SK-N-SH treated with all-trans-retinoic acid at 6 μM for 48 hours (cell line): Measurements from ENCODE around the gene BUB1.
"Not testable (repeated sequence)": the region's sequence is repeated elsewhere in the genome, so short reads cannot be mapped to it uniquely, and the experiment has no call there.

Source experiments
- ATAC-seq: fragments of 200-7000 bp; cut with Tn5 transposase; 3 replicates; pipeline ENCODE4 v1.9.1; 2020; ENCODE audit warnings: mild to moderate bottlenecking, moderate library complexity
- ARNTL ChIP-seq: fragments of 450-650 bp; formaldehyde crosslinking; IDR thresholded peaks from 2 replicates; pipeline ENCODE4 v1.5.0; 2020; ENCODE audit warnings: low read depth, mild to moderate bottlenecking, moderate library complexity, borderline replicate concordance
- BACH2 ChIP-seq: fragments of 250-450 bp; sonication (Bioruptor Pico); IDR thresholded peaks from 2 replicates; pipeline ENCODE4 v1.9.0; 2021; ENCODE audit warnings: mild to moderate bottlenecking, borderline replicate concordance
- CSDC2 ChIP-seq: fragments of 250-450 bp; sonication (Bioruptor Pico); IDR thresholded peaks from 2 replicates; pipeline ENCODE4 v1.5.0; 2020; ENCODE audit warnings: mild to moderate bottlenecking, moderate library complexity
- ESRRG ChIP-seq: fragments of 250-450 bp; sonication (Bioruptor Pico); IDR thresholded peaks from 2 replicates; pipeline ENCODE4 v1.6.1; 2021; ENCODE audit warnings: mild to moderate bottlenecking
- GLIS3 ChIP-seq: fragments of 250-450 bp; sonication (Bioruptor Pico); IDR thresholded peaks from 2 replicates; pipeline ENCODE4 v1.5.0; 2020; ENCODE audit warnings: mild to moderate bottlenecking, moderate library complexity
- ISL1 ChIP-seq: fragments of 250-450 bp; sonication (Bioruptor Pico); IDR thresholded peaks from 2 replicates; pipeline ENCODE4 v2.1.2; 2022; ENCODE audit warnings: mild to moderate bottlenecking, moderate library complexity
- OSR1 ChIP-seq: fragments of 250-450 bp; sonication (Bioruptor Pico); IDR thresholded peaks from 2 replicates; pipeline ENCODE4 v1.8.0; 2022; ENCODE audit warnings: moderate library complexity, mild to moderate bottlenecking, inconsistent platforms
- POU6F1 ChIP-seq: fragments of 250-450 bp; sonication (Bioruptor Pico); IDR thresholded peaks from 2 replicates; pipeline ENCODE4 v1.8.0; 2021; ENCODE audit warnings: low read depth, mild to moderate bottlenecking, moderate library complexity, borderline replicate concordance
- PPARA ChIP-seq: fragments of 250-450 bp; sonication (Bioruptor Pico); IDR thresholded peaks from 2 replicates; pipeline ENCODE4 v1.5.0; 2020; ENCODE audit warnings: mild to moderate bottlenecking, borderline replicate concordance
- RARB ChIP-seq: fragments of 250-450 bp; sonication (Bioruptor Pico); IDR thresholded peaks from 2 replicates; pipeline ENCODE4 v1.8.0; 2021; ENCODE audit warnings: mild to moderate bottlenecking, moderate library complexity
- SNAI2 ChIP-seq: fragments of 250-450 bp; sonication (Bioruptor Pico); IDR thresholded peaks from 2 replicates; pipeline ENCODE4 v1.5.0; 2020; ENCODE audit warnings: mild to moderate bottlenecking, moderate library complexity
- TOX ChIP-seq: fragments of 250-450 bp; sonication (Bioruptor Pico); IDR thresholded peaks from 2 replicates; pipeline ENCODE4 v1.8.0; 2021; ENCODE audit warnings: mild to moderate bottlenecking, moderate library complexity, borderline replicate concordance
- ZC3H10 ChIP-seq: fragments of 250-450 bp; sonication (Bioruptor Pico); IDR thresholded peaks from 2 replicates; pipeline ENCODE4 v1.5.1; 2021; ENCODE audit warnings: mild to moderate bottlenecking, moderate library complexity
- ZFP30 ChIP-seq: fragments of 450-650 bp; formaldehyde crosslinking; IDR thresholded peaks from 2 replicates; pipeline ENCODE4 v1.5.0; 2022; ENCODE audit warnings: mild to moderate bottlenecking, moderate library complexity
- ZNF565 ChIP-seq: fragments of 450-650 bp; formaldehyde crosslinking; conservative IDR thresholded peaks from 2 replicates; pipeline ENCODE4 v1.5.0; 2020; ENCODE audit warnings: low read depth, mild to moderate bottlenecking, moderate library complexity
- ZNF70 ChIP-seq: fragments of 450-650 bp; formaldehyde crosslinking; IDR thresholded peaks from 2 replicates; pipeline ENCODE4 v1.5.0; 2020; ENCODE audit warnings: mild to moderate bottlenecking, moderate library complexity
- ZNF8 ChIP-seq: fragments of 450-650 bp; formaldehyde crosslinking; IDR thresholded peaks from 2 replicates; pipeline ENCODE4 v1.5.0; 2020; ENCODE audit warnings: mild to moderate bottlenecking, moderate library complexity
- TF ChIP-seq, protein P1 (sequence below): fragments of 250-450 bp; sonication (Bioruptor Pico); IDR thresholded peaks from 2 replicates; pipeline ENCODE4 v1.5.0; 2020; ENCODE audit warnings: mild to moderate bottlenecking, moderate library complexity

The BUB1 gene

GRCh38 chr2:110688594-110689091, 10.8 kb upstream of the BUB1 start:
- TF ChIP-seq SNAI2 (no peak), ZFP30 (CRISPR knock-in tag) (no peak), ESRRG (no peak), ISL1 (CRISPR knock-in tag) (no peak)
- no peak for ATAC-seq

- not testable (repeated sequence) for ATAC-seq
Observed at GRCh38 chr2:110687775-110688484, 10.1 kb upstream of the BUB1 start.

DNA sequence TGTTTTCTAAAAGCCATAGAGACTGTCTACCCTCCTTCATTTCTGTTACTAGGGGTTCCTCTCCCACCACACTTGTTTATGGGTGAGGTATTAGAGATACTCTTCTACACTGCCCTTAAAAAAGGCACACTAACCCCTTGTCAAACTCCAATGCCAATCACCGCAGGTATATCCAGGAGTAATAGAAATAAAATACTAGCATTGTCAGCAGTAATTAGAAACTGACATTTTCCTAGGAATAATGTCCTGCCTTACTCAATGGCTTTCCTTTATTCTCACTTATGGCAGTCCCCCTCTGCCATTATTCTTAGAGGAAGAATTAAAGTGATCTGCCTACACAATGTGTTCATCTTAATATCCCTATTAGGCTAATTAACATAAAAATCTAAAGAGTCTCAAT, 5.0 kb upstream of the BUB1 start:
- TF ChIP-seq BACH2 (no peak), POU6F1 (no peak), ARNTL (no peak), PPARA (CRISPR knock-in tag) (no peak), ZNF8 (CRISPR knock-in tag) (no peak), ISL1 (CRISPR knock-in tag) (no peak)
- ATAC-seq, result no peak

DNA sequence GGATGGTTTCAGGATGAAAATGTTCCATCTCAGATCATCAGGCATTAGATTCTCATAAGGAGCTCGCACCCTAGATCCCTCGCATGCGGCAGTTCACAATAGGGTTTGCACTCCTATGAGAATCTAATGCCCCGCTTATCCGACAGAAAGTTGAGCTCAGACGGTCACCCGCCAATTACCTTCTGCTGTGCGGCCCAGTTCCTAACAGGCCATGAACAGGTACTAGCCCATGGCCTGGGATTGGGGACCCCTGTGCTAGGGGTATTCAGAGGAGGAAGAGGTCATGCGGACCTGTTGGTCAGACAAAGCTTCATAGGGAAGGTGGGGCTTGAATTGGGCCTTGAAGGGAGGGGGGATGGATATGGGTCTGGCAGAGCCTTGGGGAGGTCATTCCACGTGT, 4.4 kb upstream of the BUB1 start:
- ATAC-seq, result no peak

GRCh38 chr2:110680709-110681108, 2.8 kb upstream of the BUB1 start:
- TF ChIP-seq SNAI2 (no peak), OSR1 (CRISPR knock-in tag) (no peak)
- TF ChIP-seq, protein P1, sequence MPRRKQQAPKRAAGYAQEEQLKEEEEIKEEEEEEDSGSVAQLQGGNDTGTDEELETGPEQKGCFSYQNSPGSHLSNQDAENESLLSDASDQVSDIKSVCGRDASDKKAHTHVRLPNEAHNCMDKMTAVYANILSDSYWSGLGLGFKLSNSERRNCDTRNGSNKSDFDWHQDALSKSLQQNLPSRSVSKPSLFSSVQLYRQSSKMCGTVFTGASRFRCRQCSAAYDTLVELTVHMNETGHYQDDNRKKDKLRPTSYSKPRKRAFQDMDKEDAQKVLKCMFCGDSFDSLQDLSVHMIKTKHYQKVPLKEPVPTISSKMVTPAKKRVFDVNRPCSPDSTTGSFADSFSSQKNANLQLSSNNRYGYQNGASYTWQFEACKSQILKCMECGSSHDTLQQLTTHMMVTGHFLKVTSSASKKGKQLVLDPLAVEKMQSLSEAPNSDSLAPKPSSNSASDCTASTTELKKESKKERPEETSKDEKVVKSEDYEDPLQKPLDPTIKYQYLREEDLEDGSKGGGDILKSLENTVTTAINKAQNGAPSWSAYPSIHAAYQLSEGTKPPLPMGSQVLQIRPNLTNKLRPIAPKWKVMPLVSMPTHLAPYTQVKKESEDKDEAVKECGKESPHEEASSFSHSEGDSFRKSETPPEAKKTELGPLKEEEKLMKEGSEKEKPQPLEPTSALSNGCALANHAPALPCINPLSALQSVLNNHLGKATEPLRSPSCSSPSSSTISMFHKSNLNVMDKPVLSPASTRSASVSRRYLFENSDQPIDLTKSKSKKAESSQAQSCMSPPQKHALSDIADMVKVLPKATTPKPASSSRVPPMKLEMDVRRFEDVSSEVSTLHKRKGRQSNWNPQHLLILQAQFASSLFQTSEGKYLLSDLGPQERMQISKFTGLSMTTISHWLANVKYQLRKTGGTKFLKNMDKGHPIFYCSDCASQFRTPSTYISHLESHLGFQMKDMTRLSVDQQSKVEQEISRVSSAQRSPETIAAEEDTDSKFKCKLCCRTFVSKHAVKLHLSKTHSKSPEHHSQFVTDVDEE (CRISPR knock-in tag), result no peak
- no peak for ATAC-seq

More for the DNA sequence above, 4.4 kb upstream of the BUB1 start:
- TF ChIP-seq BACH2 (no peak), SNAI2 (no peak), GLIS3 (CRISPR knock-in tag) (no peak), TOX (CRISPR knock-in tag) (no peak), CSDC2 (CRISPR knock-in tag) (no peak), RARB (CRISPR knock-in tag) (no peak), ARNTL (no peak)

- no peak for TF ChIP-seq ISL1 (CRISPR knock-in tag)
- no peak for ATAC-seq
Observed at GRCh38 chr2:110679865-110680264, 2.0 kb upstream of the BUB1 start.

- ATAC-seq, result no peak
- TF ChIP-seq ZC3H10 (CRISPR knock-in tag) (no peak), TOX (CRISPR knock-in tag) (no peak), BACH2 (no peak), ZNF565 (CRISPR knock-in tag) (no peak), ZFP30 (CRISPR knock-in tag) (no peak), ZNF70 (CRISPR knock-in tag) (no peak), ARNTL (no peak), ZNF8 (CRISPR knock-in tag) (no peak), POU6F1 (no peak), ESRRG (no peak), OSR1 (CRISPR knock-in tag) (no peak), RARB (CRISPR knock-in tag) (no peak), ISL1 (CRISPR knock-in tag) (no peak), PPARA (CRISPR knock-in tag) (no peak), GLIS3 (CRISPR knock-in tag) (no peak)
- TF ChIP-seq, protein P1 (CRISPR knock-in tag), result no peak
Observed at GRCh38 chr2:110679337-110679707, 1.5 kb upstream of the BUB1 start.
